ENCODE data around the gene ATP10B.

GRCh38 chr5:160513485-160513884 lies 338.5 kb downstream of the ATP10B start:
- TF ChIP-seq, protein P1, sequence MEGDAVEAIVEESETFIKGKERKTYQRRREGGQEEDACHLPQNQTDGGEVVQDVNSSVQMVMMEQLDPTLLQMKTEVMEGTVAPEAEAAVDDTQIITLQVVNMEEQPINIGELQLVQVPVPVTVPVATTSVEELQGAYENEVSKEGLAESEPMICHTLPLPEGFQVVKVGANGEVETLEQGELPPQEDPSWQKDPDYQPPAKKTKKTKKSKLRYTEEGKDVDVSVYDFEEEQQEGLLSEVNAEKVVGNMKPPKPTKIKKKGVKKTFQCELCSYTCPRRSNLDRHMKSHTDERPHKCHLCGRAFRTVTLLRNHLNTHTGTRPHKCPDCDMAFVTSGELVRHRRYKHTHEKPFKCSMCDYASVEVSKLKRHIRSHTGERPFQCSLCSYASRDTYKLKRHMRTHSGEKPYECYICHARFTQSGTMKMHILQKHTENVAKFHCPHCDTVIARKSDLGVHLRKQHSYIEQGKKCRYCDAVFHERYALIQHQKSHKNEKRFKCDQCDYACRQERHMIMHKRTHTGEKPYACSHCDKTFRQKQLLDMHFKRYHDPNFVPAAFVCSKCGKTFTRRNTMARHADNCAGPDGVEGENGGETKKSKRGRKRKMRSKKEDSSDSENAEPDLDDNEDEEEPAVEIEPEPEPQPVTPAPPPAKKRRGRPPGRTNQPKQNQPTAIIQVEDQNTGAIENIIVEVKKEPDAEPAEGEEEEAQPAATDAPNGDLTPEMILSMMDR (IDR thresholded peaks at IDR 0.05) = no peak
- no peak for TF ChIP-seq POLR2A (IDR thresholded peaks at IDR 0.05)
